HG03060 (cell line): ENCODE data around the gene TSHZ2.

Experiments used
- ATAC-seq: cut with Tn5 transposase; IDR thresholded peaks from one replicate; pipeline ENCODE4 v1.9.1; 2021; ENCODE audit warnings: low read depth, moderate number of reproducible peaks; ENCODE audit not compliant: unreplicated experiment

TSHZ2 gene

GRCh38 chr20:53324816-53325215 is 352.7 kb downstream of the TSHZ2 start:
- no peak for ATAC-seq

- ATAC-seq: no peak
Measured at GRCh38 chr20:53328961-53329360, 356.8 kb downstream of the TSHZ2 start.

GRCh38 chr20:53329781-53330180 is 357.6 kb downstream of the TSHZ2 start:
- ATAC-seq: no peak

- ATAC-seq: no peak
Measured at GRCh38 chr20:53330601-53331140, 358.5 kb downstream of the TSHZ2 start.

DNA sequence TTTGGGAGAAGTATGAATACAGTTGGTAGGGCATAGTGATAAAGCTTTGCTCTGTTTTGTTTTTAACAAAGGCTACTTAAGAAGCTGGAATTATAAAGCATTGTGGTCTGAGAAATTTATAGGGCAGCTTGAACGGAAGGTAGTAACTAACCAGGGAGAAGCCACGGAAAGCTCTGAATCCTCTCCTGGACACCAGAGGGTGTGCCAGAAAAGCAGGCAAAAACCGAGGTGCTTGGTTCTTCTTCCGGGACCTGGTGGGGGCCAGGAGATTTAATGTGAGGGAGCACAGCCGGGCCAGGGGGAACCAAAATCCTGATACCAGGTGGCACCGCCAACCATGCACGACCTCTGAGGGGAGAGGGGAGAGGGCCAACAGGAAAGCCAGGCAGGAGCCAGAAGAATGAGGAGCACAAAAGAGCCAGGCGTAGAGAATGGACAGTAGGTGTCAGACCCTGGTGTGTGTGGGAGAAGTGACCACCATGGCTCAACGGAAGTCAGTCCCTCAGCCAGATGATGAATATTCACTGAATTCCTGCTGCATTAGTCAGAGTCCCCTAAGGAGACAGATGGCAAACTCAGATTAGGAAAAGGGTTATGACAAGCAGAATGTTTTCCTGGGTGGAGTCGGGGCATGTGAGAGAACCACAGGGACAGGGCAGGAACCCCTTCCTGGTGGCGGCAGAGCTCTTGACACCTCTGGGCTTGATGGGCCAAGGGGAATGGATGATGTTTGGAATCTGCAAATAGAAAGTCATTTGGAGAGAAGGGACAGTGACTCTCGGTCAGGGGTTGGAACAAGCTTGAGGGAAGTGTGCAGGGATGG is 359.2 kb downstream of the TSHZ2 start:
- ATAC-seq: no peak

- no peak for ATAC-seq
Measured at GRCh38 chr20:53332022-53332837, 360.1 kb downstream of the TSHZ2 start.

DNA sequence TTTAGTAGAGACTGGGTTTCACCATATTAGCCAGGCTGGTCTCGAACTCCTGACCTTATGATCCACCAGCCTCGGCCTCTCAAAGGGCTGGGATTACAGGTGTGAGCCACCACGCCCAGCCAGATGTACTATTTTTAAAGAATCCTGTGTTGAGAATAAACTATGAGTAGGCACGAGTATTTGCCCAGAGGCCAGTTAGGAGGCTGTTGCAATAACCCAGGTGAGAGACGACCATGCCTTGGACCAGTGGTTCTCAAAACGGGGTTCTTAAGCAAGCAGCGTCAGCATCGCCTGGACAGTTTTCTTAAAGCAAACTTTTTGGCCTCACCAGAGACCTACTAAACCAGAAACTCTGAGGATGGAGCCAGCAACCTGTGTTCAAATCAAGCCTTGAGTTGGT is 362.7 kb downstream of the TSHZ2 start:
- ATAC-seq: no peak

GRCh38 chr20:53335555-53335954 is 363.4 kb downstream of the TSHZ2 start:
- ATAC-seq: no peak

- no peak for ATAC-seq
Measured at GRCh38 chr20:53336892-53337291, 364.7 kb downstream of the TSHZ2 start.

- ATAC-seq: no peak
Measured at GRCh38 chr20:53337390-53338101, 365.4 kb downstream of the TSHZ2 start.

DNA sequence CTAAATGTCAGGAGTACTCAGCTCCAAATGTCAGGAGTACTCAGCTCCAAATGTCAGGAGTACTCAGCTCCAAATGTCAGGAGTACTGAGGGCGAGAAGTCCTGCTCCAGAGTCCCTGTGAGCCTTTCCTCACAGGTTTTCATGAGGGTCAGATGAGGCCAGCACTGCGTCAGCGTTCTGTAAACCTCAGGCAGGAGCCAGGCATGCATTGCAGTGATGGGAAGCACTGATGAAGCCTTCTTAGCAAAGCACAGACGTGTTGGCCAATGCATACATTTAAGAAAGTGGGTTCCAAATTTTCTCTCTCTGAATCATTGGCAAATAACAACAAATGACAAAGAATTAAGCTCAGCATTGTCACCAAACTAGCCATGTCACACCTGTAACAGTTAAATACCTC is 366.6 kb downstream of the TSHZ2 start:
- no peak for ATAC-seq

DNA sequence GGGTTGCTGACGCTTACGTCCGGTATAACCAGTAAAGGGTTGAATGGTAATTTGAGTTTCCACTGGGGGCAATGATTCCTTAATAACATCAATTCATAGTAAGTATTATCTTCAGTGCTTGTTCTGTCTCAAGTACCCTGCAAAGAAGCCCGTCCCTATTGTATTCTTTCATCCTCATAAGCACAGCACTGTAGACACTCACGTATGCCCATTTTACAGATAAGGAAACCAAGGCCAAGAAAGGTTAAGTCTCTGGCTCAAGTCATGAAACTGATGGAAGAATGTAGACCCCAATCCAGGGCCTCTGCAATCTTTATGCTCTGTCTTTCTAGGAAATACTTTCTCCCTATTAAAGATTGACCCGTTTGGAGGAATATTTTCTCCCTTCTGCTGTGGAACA is 370.3 kb downstream of the TSHZ2 start:
- ATAC-seq: no peak

- ATAC-seq: no peak
Measured at GRCh38 chr20:53343448-53343847, 371.3 kb downstream of the TSHZ2 start.

GRCh38 chr20:53344891-53345290 is 372.7 kb downstream of the TSHZ2 start:
- ATAC-seq: no peak

- no peak for ATAC-seq
Measured at GRCh38 chr20:53345536-53346334, 373.6 kb downstream of the TSHZ2 start.

DNA sequence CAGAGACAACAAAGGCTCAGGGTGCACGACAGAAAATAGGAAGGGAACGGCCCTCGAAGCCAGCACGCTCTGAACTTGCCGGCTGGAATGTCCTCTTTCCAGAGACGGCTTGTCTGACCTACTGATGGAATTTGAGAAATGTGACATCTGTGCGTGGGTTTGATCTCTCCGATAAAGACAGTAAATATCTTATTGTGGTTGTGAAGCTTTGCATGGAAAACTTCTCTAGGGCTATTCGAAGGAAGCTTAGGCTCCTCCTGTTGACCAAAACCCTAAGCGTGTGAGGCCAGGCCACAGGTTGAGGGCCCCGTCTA is 374.1 kb downstream of the TSHZ2 start:
- no peak for ATAC-seq

DNA sequence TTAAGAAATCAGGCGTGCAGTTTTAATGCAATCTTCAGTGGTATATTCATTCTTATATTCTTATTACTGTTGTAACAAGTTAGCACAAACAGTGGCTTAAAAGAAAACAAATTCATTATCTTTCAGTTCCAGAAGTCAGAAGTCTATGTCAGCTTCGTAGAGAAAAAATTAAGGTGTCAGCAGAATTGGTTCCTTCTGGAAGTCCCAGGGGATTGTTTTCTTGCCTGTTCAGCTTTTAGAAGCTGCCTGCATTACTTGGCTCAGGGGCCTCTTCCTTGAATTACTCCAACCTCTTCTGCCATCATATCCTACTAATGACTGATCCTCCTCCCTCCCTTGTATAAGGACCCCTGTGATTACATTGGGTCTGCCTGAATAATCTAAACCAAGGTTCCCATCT is 377.6 kb downstream of the TSHZ2 start:
- no peak for ATAC-seq

DNA sequence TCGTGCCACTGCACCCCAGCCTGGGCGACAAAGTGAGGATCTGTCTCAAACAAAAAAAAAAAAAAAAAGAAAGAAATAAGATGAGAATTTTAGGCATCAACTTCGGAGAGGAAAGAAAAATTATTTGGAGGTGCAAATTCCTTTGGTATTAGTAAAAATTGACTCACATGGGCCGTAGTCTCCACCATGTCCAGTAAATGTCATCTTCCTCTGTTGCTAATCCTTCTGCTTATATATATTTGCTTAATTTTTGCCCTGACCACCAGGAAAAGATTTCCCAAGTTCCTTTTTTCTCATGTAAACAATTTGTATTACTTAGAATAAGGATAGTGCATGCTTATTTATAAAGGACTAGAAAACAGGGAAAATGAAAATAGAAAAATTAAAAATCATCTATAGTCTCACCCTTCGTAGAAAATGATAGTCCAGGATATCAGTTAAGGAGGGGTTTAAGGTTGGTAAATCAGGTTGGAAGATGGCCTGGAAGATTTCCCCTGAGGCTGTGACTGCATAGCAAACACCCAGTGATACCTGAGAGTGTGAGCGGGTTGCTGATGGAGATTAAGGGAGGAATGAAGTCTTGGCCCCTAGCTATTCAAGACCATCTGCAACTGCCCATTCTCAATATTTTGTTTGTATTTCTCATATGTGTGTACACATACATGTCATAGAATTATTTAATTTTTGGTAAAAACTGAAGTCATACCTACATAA is 380.7 kb downstream of the TSHZ2 start:
- ATAC-seq: no peak

DNA sequence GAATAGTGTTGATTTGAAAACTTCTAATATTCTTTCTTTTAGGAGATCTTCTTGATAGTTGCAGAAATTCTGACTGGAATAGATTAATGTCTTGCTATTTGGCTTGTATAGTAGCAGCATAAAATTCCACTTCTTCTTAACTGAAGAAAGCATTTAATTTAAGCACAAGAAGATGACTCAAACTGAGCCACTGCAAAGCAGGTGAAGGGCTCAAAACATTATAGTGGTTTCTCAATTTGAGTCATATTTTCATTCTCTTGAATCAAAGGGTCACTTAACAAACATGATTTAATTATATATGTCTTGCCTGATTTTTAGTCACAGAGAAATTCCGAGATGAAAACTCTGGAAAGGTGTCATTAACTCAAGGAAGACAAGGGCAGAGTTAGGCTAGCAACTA is 382.2 kb downstream of the TSHZ2 start:
- no peak for ATAC-seq

- ATAC-seq: no peak
Measured at GRCh38 chr20:53355790-53356189, 383.6 kb downstream of the TSHZ2 start.
